Left colon (tissue), 2 donors: ENCODE results near the gene APP. TPM values are rescaled to one million over a fixed set of nuclear protein-coding genes. Genes with fewer than 3 reads are reported as not detected.

Experiments
- ATAC-seq: fragments of 200-7000 bp; cut with Tn5 transposase; one replicate; pipeline ENCODE4 v1.9.1; 2020; ENCODE audit warnings: mild to moderate bottlenecking, moderate library complexity
- DNase-seq, 2 donors: peaks; one replicate each; pipeline ENCODE4 v3.0.0-alpha.2; 2020
- intact Hi-C, 2 donors: fragments of 100-400 bp; cut with DNase I in 1 of 2; cut with micrococcal nuclease in 1 of 2; formaldehyde crosslinking; loops; one replicate each; pipeline versions ENCODE4 v1.11.2 to v1.14.0; 2022; cut with DNase I, micrococcal nuclease
- total RNA-seq, 2 donors: library from RNA; stranded (reverse); fragmentation: NEBNext Ultra II Directional; extraction: Animal tissue kit (Norgen Biotek cat#: 25700); gene quantifications; one replicate each; pipeline ENCODE4 v1.2.1, GENCODE V29; 2021
- donor health status: DM: no; HTN: no; CAD: no.
- donor health status: DM: yes; HTN: yes; CAD: no.

The APP gene
- total RNA-seq, 2 donors from 2014 or later, result 884 to 960 TPM

- intact Hi-C loops, result loop anchor here (5.0 to 10.0 kb wide), 2 partner anchors 288 to 830 kb away; partner anchors contain the start of gene APP (in 1 of the 2)
Measured at GRCh38 chr21:25884311-25884710, 286.3 kb downstream of the APP start.

DNA sequence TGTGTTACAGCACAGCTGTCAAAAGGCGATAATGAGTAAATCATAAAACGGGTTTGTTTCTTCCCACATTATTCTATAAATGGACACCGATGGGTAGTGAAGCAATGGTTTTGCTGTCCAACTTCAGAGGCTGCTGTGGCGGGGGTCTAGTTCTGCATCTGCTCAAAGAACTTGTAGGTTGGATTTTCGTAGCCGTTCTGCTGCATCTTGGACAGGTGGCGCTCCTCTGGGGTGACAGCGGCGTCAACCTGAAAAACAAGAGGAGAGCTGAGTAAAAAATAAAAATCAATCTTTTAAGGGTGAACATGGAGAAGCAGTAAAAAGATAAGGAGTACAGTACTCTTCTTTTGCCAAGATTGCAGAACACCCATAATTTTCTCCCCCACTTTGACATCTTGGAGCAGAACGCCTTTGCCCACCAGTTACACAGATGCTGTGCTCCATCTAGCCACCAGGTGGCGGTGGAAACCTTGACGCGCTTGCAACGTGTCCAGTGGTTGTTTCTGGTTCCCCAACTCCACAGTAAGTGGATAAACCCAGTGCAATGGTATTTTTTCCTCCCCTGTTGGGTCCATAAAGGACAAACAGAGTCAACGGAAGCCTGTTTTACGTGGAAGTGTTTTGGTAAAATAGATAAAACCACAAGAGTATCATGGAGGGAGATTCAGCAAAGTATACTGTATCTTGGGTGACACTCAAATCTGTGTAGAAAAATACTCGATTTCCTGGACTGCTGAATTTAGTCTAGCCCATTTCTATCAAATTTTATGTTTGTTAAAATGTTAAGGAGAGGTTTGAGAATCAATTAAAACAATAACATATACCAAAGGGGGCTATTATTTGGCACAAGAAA is 288.8 kb downstream of the APP start:
- peak; percentile 58 for ATAC-seq
- DNase-seq, result peak in 1 of 2 donors; percentile 69
- intact Hi-C loops, result loop anchor here (5.0 to 10.0 kb wide), 2 partner anchors 291 to 833 kb away; partner anchors contain the start of gene APP (in 1 of the 2)

More at GRCh38 chr21:25884311-25884710, 286.3 kb downstream of the APP start:
- ATAC-seq, result no peak
- DNase-seq, result no peak

- no peak for ATAC-seq
- no peak for DNase-seq
- intact Hi-C loops, result no loop called here
Measured at GRCh38 chr21:25879203-25879602, 291.4 kb downstream of the APP start.

- no peak for ATAC-seq
- intact Hi-C loops, result no loop called here
- DNase-seq, result no peak
Measured at GRCh38 chr21:25878344-25878743, 292.2 kb downstream of the APP start.

DNA sequence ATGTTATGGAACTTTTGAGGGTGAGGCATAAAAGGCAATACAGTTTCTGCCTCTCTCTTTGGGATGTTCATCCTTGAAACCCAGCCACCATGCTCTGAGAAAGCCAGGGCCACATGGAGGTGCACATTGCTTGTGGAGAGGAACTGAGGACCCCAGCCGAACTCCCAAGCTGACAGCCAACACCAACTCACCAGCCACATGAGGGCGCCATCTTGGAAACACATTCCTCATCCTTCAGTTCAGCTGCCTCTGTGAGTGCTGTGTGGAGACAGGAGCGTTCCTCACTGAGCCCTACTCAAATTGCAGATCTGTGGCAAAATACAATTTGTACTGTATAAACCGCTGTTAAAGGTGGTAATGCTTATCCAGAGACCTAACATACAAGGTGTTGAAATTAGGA is 298.3 kb downstream of the APP start:
- DNase-seq, result no peak
- intact Hi-C loops, result no loop called here
- ATAC-seq, result no peak

DNA sequence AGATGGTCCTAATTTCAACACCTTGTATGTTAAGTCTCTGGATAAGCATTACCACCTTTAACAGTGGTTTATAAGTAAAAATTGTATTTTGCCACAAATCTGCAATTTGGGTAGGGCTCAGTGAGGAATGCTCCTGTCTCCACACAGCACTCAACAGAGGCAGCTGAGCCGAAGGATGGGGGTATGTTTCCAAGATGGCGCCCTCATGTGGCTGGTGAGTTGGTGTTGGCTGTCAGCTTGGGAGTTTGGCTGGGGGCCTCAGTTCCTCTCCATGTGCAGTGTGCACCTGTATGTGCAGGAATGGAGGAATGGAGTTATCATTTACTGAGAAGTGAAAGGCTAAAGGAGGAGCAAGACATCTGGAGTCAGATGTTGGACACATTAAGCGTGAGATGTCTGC is 299.0 kb downstream of the APP start:
- no peak for DNase-seq
- peak; percentile 18 for ATAC-seq
- intact Hi-C loops, result no loop called here

DNA sequence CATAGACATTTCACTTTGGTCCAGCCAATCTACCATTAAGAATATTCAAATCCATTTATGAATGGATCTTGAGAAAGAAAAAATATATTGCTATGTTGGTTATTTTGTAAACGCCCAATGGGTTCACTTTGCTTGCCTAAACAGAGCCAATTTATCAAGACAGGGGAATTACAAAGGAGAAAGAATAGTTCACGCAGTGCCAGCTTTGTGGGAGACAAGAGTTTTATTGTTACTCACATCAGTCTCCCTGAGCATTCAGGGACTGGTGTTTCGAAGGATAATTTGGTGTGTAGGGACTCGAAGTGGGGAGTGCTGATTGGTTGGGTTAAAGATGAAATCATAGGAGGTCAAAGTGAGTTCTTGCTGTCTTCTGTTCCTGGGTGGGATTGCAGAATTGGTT is 300.5 kb downstream of the APP start:
- intact Hi-C loops, result no loop called here
- ATAC-seq, result no peak
- no peak for DNase-seq

GRCh38 chr21:25867061-25867460 is 303.5 kb downstream of the APP start:
- ATAC-seq, result no peak
- no peak for DNase-seq
- intact Hi-C loops, result no loop called here

DNA sequence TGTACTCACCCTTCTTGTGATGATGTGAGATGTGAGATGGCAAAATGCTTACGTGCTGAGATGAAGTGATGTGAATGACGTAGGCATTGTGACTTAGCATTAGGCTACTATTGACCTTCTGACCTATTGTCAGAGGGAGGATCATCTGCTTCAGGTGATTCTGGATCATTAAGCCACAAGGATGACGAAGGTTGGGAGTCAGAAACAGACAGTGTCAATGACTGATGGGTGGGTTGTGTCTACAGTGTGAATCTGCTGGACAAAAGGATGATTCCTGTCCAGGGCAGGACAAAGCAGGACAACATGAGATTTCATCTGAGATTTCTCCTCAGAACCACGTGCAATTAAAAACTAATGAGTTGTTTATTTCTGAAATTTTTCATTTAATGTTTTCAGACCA is 306.8 kb downstream of the APP start:
- no peak for DNase-seq
- ATAC-seq, result no peak
- intact Hi-C loops, result no loop called here

- ATAC-seq (no peak), DNase-seq (no peak)
- intact Hi-C loops, result no loop called here
Measured at GRCh38 chr21:25863031-25863430, 307.5 kb downstream of the APP start.

GRCh38 chr21:25862596-25862995 is 308.0 kb downstream of the APP start:
- intact Hi-C loops, result no loop called here

GRCh38 chr21:25862112-25862511 is 308.5 kb downstream of the APP start:
- intact Hi-C loops, result no loop called here
- DNase-seq (peak; percentile 52 to 71), ATAC-seq (peak; percentile 99)

More at GRCh38 chr21:25862596-25862995, 308.0 kb downstream of the APP start:
- ATAC-seq, result peak; percentile 41
- no peak for DNase-seq

DNA sequence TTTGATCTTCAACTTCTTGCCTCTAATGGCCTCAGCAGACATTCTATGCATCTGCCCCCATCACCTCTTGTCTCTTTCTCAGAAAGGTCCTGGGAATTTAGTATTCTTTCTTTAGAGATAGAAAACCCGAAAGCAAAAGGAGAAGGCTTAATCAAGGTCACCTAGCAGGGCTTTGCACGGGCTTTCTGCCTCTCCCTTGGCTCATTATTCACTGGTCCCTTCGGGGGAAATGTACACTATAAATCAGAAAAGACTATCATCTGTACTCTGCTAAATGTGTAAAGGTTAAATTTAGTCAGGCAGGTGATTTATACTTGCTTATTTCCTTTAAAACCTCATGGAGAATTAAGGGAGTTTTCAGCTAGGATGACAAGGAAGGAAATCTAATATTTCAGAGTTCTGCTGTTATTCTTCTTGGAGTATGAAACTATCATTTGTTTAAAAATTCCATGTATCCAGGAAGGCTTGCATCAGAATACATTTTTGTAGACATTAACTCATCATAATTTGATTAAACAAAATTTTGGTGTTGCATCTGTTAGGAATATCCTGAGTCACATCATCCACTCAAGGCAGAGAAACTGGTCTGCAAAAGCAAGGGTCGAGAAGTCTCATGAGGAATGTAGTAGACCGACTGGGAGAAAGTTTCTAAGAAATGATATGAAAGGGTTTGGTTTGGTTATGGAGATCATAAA is 311.2 kb downstream of the APP start:
- ATAC-seq (no peak), DNase-seq (no peak)
- intact Hi-C loops, result no loop called here

DNA sequence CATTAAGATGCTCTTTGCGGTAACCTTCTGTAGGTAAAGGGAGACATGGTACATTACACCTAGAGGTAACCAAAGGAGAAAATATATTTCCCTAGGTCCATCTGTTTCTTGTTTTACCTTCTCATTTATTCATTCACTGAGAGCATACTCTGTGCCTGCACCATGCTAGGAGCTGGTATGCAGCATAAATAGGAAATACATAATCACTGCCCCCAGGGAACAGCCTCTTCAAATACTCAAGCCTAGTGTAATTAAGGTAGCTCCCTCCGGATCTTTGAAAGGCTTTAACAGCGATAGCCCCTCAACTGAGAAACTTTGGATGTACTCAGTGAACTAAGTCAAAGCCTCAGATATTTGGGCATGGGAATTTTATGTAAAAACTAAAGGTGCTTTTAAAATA is 312.2 kb downstream of the APP start:
- intact Hi-C loops, result no loop called here
- no peak for ATAC-seq
- no peak for DNase-seq

GRCh38 chr21:25857308-25858074 is 313.1 kb downstream of the APP start:
- DNase-seq (no peak), ATAC-seq (no peak)
- intact Hi-C loops, result no loop called here

DNA sequence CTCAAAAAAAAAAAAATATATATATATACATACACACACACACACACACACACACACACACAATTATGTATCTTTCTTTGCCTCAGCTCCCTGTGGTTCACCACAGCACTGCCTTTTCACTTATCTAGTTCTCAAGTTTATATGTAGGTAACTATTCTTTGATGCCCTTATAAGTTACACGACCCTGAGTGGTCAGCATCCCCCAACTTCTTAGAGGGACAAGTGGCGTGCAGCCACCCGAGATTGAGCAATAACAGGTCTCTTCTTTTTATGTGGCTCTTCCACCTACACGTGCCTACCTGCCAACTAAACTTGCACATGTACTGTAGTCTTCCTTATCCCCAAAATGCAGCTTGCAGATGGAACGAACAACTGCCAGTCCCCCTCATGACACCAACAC is 315.0 kb downstream of the APP start:
- intact Hi-C loops, result no loop called here
- DNase-seq (no peak), ATAC-seq (no peak)

DNA sequence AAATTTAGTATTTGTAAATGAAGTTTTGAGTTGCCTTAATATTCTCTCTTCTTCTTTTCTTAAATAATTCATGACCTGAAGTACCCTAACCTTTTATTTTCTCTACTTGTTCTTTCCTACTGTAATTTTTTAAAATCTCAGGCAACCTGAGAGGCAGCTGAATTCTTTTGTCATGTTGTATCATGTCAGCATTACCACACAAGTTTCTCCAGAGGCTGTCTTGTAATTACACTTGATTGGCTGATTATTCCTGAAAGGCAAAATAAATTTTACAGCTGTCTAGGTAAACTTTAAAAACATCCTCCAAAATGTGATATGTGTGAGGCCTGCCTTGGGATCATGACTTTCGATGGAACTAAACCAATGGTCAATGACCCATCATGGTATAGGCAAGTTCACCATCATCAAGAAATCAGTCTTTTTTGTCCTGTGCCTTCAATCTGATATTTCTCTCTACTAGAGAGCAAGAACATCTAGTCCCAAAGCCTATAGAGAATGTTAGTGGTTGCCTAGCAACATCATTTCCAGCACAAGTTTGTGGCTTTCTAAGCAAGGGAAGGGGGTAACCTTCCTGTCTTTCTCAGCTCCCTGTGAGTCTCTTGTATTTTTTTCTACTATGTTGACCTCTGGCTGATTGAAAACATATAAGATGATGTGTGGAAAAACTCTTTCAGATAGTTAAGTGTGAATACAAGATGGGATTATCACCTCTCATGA is 320.3 kb downstream of the APP start:
- intact Hi-C loops, result no loop called here
- DNase-seq (no peak), ATAC-seq (no peak)

GRCh38 chr21:25848309-25848708 is 322.3 kb downstream of the APP start:
- intact Hi-C loops, result no loop called here
- DNase-seq, result no peak
- ATAC-seq, result no peak

GRCh38 chr21:25845729-25846256 is 324.8 kb downstream of the APP start:
- intact Hi-C loops, result no loop called here
- ATAC-seq (no peak), DNase-seq (no peak)
